Fibroblast of villous mesenchyme (primary cell): ENCODE results near the gene FUS. TPM values are rescaled to one million over a fixed set of nuclear protein-coding genes. Genes with fewer than 3 reads are reported as not detected.

Experiments
- DNase-seq: peaks from one replicate; pipeline ENCODE4 v3.0.0-alpha.2; 2010; ENCODE audit warnings: low read depth
- H3K4me3 ChIP-seq: 2 replicates; pipeline ENCODE4 v1.5.1; 2011; ENCODE audit warnings: low read depth, mild to moderate bottlenecking, low read length
- total RNA-seq: library from RNA; depleted of rRNA; stranded (reverse); fragments of >200 nt; gene quantifications from 2 replicates; pipeline ENCODE4 v1.2.3, GENCODE V29; 2012
- TF ChIP-seq, protein P1 (sequence below): IDR thresholded peaks from 2 replicates; pipeline ENCODE4 v1.5.1; 2012; ENCODE audit warnings: low read depth, mild to moderate bottlenecking, low read length; ENCODE audit not compliant: insufficient read depth

The FUS gene
- total RNA-seq, 1 donor = 54.4 TPM

DNA sequence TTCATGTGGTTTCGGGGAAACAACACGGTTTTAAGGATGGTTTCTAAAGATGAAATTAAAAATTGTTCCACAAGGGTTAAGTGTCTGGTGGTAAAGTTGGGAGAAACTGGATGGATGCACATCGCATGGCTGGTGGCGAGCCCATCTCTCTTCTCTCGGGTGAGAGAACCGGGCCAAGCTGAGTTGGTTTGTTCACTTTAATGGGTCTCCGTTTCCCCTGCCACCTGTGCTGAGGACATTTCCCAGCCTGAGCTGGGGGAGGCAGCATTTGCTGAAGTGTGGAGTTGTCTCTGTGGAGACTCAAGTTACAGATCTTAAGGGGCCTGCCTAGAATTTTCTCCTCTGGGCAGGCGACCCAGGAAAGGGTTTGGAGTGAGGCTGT lies 7.9 kb downstream of the FUS start:
- no peak for DNase-seq
- TF ChIP-seq, protein P1, sequence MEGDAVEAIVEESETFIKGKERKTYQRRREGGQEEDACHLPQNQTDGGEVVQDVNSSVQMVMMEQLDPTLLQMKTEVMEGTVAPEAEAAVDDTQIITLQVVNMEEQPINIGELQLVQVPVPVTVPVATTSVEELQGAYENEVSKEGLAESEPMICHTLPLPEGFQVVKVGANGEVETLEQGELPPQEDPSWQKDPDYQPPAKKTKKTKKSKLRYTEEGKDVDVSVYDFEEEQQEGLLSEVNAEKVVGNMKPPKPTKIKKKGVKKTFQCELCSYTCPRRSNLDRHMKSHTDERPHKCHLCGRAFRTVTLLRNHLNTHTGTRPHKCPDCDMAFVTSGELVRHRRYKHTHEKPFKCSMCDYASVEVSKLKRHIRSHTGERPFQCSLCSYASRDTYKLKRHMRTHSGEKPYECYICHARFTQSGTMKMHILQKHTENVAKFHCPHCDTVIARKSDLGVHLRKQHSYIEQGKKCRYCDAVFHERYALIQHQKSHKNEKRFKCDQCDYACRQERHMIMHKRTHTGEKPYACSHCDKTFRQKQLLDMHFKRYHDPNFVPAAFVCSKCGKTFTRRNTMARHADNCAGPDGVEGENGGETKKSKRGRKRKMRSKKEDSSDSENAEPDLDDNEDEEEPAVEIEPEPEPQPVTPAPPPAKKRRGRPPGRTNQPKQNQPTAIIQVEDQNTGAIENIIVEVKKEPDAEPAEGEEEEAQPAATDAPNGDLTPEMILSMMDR = no peak
- H3K4me3 ChIP-seq = no peak overlapping the region

DNA sequence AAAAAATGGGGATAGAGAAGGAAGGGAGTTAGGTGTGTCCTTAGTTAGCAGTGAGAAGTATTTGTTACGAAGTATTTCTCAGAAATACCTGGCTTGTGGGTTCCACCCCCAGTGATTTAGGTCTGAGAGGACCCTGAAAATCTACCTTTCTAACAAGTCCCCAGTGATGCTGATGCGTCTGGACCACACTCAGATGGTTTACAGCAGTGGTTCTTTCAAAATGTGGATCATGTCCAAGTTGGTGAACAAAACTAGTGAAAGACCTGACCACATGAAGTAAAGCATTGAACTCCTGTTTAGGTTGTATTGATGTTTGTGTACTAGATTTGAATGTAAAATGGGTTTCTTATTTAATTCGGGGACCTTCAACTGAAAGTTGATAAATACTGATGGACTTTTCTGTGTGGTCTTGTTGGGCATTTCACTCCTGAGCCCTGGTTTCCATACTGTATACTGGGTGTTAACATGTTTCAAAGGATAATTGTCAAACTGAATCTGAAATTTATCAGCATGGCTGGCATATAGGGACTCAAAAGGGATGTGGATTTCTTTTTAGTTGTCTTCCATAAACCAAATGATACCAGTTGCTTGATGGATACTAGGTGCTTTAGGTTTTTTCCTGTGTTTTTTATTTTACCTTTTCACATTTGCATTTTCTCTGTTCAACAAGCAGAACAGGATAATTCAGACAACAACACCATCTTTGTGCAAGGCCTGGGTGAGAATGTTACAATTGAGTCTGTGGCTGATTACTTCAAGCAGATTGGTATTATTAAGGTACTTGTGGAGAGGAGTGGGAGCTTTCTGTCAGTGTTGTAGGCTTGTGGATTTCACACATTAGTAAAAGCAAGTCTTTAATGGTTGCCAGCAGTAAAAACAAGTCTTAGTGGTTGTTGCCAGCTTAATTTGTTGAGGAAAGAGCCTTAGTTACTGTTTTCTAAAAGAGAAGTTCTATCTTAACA lies 8.8 kb downstream of the FUS start:
- no peak overlapping the region for H3K4me3 ChIP-seq
- DNase-seq = no peak
- TF ChIP-seq, protein P1 = no peak

DNA sequence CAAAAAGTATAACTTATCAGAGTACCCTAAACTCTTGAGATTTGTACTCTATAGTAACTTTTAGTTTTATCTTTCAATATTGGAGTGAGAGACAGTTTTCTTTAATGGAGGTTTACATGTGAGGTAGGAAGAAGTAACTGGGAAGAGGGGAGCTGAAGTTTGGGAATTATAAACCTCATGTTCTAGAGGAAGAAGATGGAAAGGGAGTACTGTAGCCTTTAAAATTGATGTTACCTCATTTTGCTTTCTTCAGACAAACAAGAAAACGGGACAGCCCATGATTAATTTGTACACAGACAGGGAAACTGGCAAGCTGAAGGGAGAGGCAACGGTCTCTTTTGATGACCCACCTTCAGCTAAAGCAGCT lies 9.5 kb downstream of the FUS start:
- DNase-seq = no peak
- no peak overlapping the region for H3K4me3 ChIP-seq
- TF ChIP-seq, protein P1 = no peak

DNA sequence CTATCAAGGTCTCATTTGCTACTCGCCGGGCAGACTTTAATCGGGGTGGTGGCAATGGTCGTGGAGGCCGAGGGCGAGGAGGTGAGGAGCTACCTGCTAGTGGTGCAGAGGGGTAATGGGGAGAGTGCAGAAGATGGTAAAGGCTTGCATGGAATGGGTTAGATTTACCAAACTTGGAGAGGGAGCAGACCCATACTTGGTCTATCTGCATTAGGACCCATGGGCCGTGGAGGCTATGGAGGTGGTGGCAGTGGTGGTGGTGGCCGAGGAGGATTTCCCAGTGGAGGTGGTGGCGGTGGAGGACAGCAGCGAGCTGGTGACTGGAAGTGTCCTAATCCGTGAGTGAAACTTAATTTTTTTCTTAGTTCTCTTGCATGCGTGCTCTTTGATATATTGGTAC lies 10.1 kb downstream of the FUS start:
- H3K4me3 ChIP-seq = no peak overlapping the region
- TF ChIP-seq, protein P1 = no peak
- no peak for DNase-seq

DNA sequence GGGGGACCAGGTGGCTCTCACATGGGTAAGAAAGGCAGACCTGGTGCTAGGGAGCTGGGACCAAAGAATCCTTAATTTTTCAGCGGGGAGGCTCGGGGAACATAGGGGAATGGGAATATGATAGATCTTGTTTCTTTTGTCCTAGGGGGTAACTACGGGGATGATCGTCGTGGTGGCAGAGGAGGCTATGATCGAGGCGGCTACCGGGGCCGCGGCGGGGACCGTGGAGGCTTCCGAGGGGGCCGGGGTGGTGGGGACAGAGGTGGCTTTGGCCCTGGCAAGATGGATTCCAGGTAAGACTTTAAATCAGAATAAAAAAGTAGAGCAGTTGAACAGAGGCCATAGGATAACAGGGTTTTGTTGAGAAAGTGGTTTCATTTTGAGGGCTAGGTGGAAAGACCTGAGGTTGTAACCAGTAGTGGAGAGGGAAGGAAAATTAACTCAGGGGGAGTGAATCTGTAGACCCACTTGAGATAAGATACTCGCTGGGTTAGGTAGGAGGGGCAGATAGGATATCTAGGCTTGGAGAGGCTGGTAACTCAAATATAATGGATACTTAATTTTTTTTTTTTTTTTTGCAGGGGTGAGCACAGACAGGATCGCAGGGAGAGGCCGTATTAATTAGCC lies 11.0 kb downstream of the FUS start:
- TF ChIP-seq, protein P1 = no peak
- no peak for DNase-seq
- H3K4me3 ChIP-seq = no peak overlapping the region

DNA sequence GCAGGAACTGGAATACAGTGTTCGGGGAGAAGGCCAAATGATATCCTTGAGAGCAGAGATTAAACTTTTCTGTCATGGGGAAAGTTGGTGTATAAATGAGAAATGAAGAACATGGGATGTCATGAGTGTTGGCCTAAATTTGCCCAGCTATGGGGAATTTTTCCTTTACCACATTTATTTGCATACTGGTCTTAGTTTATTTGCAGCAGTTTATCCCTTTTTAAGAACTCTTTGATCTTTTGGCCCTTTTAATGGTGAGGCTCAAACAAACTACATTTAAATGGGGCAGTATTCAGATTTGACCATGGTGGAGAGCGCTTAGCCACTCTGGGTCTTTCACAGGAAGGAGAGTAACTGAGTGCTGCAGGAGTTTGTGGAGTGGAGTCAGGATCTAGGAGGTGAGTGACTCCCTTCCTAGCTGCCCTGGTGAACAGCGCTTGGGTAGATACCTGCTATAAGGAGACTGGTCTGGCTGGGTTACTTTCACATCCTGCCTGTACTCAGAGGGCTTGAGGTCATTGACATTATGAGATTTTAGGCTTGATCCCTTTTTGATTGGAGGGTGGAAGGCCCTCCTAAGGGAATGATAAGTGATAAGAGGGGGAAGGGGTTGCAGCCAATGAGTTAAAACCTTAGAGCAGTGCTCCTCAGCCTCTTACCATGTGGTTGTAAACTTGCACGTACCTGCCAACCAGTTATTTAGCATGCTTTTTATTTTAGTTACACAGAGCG lies 11.9 kb downstream of the FUS start:
- no peak overlapping the region for H3K4me3 ChIP-seq
- TF ChIP-seq, protein P1 = no peak
- DNase-seq = no peak
